ENCODE data around the gene PEX10.
A peak's percentile ranks its signal among the peaks of the same experiment; 100 is the strongest.

Gene PEX10

DNA sequence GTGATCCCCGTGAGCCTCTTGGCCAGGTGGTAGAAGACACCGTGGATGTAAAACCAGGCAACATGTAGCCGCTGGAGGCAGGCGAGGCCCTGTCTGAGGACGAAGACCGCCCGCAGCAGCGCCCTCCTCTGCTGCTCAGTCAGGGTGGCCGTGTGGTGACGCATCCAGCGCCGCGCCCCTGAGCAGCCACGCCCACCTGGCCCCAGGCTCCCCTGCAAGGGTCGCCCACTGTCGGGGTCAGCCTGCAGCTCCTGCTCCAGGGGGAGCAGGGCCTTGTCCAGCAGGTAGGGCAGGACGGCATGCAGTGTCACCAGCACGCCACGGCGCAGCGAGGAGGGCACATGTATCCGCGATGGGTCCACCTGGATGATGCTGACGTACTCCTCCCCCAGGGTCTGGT is 3.9 kb downstream of the PEX10 start:
- TF ChIP-seq, protein P1, sequence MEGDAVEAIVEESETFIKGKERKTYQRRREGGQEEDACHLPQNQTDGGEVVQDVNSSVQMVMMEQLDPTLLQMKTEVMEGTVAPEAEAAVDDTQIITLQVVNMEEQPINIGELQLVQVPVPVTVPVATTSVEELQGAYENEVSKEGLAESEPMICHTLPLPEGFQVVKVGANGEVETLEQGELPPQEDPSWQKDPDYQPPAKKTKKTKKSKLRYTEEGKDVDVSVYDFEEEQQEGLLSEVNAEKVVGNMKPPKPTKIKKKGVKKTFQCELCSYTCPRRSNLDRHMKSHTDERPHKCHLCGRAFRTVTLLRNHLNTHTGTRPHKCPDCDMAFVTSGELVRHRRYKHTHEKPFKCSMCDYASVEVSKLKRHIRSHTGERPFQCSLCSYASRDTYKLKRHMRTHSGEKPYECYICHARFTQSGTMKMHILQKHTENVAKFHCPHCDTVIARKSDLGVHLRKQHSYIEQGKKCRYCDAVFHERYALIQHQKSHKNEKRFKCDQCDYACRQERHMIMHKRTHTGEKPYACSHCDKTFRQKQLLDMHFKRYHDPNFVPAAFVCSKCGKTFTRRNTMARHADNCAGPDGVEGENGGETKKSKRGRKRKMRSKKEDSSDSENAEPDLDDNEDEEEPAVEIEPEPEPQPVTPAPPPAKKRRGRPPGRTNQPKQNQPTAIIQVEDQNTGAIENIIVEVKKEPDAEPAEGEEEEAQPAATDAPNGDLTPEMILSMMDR (conservative IDR thresholded peaks at IDR 0.05): no peak
- TF ChIP-seq ZFX (IDR thresholded peaks at IDR 0.05): no peak
- peak overlapping the region; percentile 99 for H3K27ac ChIP-seq

DNA sequence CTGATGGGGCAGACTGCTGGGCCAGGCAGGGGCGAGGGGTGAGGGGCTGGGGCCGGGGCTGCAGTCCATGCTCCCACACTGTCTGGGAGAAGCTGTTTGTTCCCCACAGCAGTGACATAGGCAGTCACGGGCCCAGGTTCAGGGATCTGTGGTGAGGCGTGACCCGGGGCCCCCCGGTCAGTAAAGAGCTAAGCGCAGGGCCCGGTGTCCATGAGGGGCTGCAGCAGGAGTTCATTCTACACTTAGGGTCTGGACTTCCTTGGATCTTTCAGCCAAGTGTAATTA is 4.4 kb downstream of the PEX10 start:
- TF ChIP-seq, protein P1 (conservative IDR thresholded peaks at IDR 0.05): no peak
- TF ChIP-seq ZFX (IDR thresholded peaks at IDR 0.05): no peak
- H3K27ac ChIP-seq: no peak overlapping the region; the same call in 1 of the 2 replicates

DNA sequence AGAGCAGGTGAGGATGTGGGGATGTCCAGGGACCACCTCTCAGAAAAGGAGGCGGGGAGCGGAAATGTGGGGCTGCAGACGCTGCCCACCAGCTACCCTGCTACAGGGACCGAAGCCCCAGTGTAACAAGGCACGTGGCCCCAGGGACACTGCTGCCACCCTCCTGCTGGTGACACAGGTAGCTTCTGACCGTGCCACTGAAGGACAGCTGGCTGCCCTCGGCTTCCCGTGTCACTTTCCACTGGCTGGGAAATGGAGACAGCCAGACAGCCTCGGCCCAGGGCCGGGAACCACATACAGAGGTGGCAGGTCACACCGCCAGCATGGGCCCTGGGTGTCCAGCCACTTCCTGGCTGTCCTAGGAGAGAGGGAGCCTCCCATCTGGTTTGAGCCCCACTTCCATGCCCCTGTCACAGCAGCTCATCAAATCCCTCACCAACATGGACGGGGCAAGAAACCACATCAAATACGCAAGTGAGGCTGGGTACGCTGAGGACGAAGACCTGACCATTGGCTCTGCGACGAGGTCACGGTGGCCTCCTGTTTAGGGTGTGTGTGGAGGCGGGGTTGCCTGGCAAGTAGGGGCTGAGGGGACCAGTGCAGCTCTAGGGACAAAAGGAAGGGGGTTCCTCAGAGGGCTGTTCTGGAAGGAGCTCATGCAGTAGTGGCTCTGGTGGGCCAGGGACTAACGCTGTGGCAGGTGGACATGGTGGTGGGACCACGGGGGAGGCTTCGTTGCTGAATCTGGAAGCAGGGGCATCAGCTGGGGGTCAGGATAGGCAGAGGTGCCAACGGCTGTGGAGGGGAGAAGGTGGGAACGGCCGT is 5.0 kb downstream of the PEX10 start:
- no peak for TF ChIP-seq ZFX (IDR thresholded peaks at IDR 0.05)
- TF ChIP-seq, protein P1 (conservative IDR thresholded peaks at IDR 0.05): no peak
- H3K27ac ChIP-seq: no peak overlapping the region; the same call in 1 of the 2 replicates

DNA sequence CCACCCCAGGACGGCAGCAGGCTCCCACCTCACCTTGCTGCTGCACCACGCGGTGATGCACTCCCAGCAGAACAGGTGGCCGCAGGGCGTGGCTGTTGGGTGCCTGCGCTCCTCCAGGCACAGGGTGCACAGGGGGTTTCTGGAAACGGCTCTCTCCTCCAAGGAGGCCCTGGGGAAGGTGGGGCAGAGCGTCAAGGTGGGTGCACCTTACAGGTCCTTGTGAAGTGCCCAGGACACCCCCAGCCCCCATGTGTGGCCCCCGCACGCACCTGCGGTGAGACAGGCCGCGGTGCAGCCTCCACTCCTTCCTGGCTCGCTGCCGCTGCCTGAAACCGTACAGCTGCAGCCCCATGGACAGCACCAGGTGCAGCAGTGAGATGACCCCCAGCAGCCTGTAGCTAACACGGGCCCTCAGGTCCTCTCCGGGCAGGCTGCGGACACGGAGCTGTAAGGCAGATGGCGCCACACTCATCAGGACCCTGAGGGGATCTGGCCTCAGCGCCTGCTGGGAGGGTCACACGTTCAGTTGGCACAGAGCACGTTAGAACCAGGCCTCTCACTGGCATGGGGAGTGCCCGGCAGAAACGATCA is 5.8 kb downstream of the PEX10 start:
- no peak overlapping the region; the same call in 1 of the 2 replicates for H3K27ac ChIP-seq
- TF ChIP-seq, protein P1 (conservative IDR thresholded peaks at IDR 0.05): no peak
- TF ChIP-seq ZFX (IDR thresholded peaks at IDR 0.05): no peak

DNA sequence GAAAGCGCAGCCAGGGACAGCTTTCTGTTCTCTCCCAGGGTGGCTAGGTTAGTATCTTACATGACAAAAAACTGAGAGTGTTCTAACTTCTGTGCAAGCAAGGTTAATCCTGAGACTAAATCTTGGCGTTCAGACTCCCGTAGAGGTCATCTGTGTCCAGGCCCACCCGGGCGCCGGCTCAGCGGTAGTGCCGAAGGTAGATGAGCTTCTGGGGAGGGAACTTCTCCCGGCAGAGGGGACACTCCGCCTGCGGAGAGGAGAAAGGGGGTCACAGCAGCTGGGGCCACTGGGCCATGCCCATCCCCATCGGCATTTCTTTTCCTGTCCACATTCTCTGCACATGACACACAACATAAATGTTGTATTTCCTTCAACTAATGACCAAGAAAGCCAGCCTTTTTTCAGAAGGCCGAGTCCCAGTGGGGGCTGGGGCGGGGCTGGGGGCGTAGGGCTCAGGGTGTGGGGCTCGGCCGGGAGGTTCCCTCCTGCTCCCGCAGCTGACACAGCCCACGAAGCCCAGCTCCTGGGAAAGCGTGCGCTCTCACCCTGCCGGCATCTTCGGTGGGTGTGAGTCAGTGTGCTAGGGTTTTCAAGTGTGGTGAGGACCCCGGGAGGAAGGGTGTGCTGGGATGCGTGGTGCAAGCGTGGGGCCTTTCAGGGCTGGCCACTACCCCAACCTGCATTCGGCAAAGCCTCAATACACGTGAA is 6.6 kb downstream of the PEX10 start:
- TF ChIP-seq ZFX (IDR thresholded peaks at IDR 0.05): no peak
- TF ChIP-seq, protein P1 (conservative IDR thresholded peaks at IDR 0.05): no peak
- no peak overlapping the region for H3K27ac ChIP-seq

DNA sequence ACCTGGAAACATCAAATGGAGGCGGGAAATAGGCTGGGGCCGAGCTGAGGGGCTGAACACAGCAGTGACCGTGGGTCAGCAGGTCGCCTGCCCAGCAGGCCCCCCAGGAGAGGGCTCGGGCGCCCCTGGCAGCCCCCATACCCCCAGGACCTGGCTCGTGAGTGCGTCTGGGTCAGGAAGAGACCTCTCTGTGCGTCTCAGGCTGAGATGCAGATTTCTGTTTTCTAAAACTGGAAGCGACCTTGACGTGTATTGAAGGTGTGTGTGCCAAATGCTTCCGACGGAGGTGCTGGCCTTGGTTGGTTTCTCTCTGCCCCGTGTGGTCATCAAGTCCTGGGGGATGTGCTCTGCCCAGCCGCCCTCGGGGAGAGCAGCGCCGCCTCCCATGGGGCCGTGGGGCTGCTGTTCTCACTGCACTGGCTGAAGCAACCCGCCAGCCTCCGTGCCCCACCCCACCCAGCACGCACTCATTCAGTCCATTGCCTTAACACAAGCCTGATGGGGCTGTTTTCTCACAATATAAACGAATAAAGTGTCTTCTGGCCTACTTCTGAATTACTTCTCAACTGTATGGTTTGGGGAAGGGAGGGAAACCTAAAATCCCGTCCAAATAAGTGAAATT is 7.4 kb downstream of the PEX10 start:
- no peak overlapping the region for H3K27ac ChIP-seq
- TF ChIP-seq, protein P1 (conservative IDR thresholded peaks at IDR 0.05): no peak
- no peak for TF ChIP-seq ZFX (IDR thresholded peaks at IDR 0.05)

Data from C4-2B (cell line).